ENCODE measurements around the gene ADAMTS14.
A peak's percentile ranks its signal among the peaks of the same experiment; 100 is the strongest.

ADAMTS14 gene

DNA sequence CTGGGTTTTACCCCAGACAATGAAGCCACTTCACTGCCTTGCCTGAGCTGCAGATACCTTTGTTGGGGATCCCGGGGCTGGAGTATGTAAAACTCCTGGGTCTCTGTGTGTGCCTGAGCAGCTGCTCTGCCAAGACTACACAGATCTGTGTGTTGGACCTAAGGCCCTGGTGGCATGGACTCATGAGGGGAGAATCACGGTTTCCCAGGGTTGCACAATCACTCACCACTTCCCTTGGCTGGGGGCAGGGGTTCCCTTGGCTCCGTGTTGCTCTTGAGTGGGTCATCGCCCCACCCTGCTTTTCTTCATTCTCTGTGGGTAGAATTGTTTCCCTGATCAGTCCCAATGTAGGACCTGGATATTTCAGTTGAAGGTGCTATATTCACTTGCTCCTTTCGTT lies 126.8 kb downstream of the ADAMTS14 start:
- ATAC-seq (ENCODE audit: low read depth), result no peak
- peaks cover 4% of the 10 kb centered on the region for H3K4me1 ChIP-seq (ENCODE audit: insufficient read depth, poor library complexity, severe bottlenecking)
- H3K27me3 ChIP-seq (ENCODE audit: insufficient read depth, poor library complexity, severe bottlenecking), result no peaks in the 10 kb centered on the region
- TF ChIP-seq CTCF (IDR thresholded peaks at IDR 0.05; ENCODE audit: poor library complexity, severe bottlenecking), result no peak
- no peaks in the 10 kb centered on the region for H3K9me3 ChIP-seq (ENCODE audit: severe bottlenecking)
- no peak overlapping the region for H3K27ac ChIP-seq (ENCODE audit: poor library complexity, severe bottlenecking)
- no peak overlapping the region for H3K4me3 ChIP-seq (ENCODE audit: severe bottlenecking)
- no peaks in the 10 kb centered on the region for H3K36me3 ChIP-seq (ENCODE audit: low read depth)
- no peak for DNase-seq (ENCODE audit: low spot score)

- no peak for TF ChIP-seq CTCF (IDR thresholded peaks at IDR 0.05; ENCODE audit: poor library complexity, severe bottlenecking)
- Histone ChIP-seq H3K36me3 (ENCODE audit: low read depth) (no peaks in the 10 kb centered on the region), H3K9me3 (ENCODE audit: severe bottlenecking) (no peaks in the 10 kb centered on the region), H3K27ac (ENCODE audit: poor library complexity, severe bottlenecking) (no peak overlapping the region), H3K4me3 (ENCODE audit: severe bottlenecking) (no peak overlapping the region), H3K27me3 (ENCODE audit: insufficient read depth, poor library complexity, severe bottlenecking) (no peaks in the 10 kb centered on the region), H3K4me1 (ENCODE audit: insufficient read depth, poor library complexity, severe bottlenecking) (peaks cover 13% of the 10 kb centered on the region)
- ATAC-seq (ENCODE audit: low read depth) (no peak), DNase-seq (ENCODE audit: low spot score) (no peak)
These were observed 129.5 kb downstream of the ADAMTS14 start for GRCh38 chr10:70801854-70802253.

DNA sequence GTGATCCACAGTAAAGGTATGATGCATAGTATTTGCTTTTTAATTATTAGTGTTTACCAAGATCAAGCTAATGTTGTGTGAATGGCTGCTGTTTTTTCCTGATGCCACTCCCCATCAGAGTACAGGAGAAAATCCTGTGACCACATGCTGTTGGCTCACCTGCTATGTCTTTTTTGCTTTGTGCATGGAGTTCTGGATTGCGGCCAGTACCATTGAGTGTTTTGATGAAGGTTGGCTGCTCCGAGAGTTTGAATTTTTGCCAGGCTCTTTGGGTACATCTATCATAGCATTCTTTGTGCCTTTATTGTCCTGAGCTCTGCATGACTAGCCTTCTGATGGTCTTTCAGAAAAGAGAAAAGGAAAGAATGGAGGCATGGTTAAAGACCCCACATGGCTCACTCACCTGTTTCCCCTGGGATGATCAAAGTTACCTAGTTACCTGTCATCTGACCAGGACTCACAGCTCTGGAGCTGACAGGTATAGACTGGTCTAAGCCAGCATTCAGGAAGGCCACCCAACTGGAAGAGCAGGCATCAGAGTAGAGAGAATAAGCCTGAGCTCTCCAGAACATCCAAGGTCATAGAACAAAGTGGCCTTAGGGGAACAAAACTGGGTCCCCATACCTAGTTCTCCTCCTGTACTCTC lies 131.6 kb downstream of the ADAMTS14 start:
- Histone ChIP-seq H3K9me3 (ENCODE audit: severe bottlenecking) (no peaks in the 10 kb centered on the region), H3K4me3 (ENCODE audit: severe bottlenecking) (no peak overlapping the region), H3K4me1 (ENCODE audit: insufficient read depth, poor library complexity, severe bottlenecking) (peaks cover 13% of the 10 kb centered on the region), H3K27me3 (ENCODE audit: insufficient read depth, poor library complexity, severe bottlenecking) (no peaks in the 10 kb centered on the region), H3K36me3 (ENCODE audit: low read depth) (no peaks in the 10 kb centered on the region), H3K27ac (ENCODE audit: poor library complexity, severe bottlenecking) (peak overlapping the region; percentile 8)
- DNase-seq (ENCODE audit: low spot score) (no peak), ATAC-seq (ENCODE audit: low read depth) (peak; percentile 33; the same call in 1 of the 3 replicates)
- TF ChIP-seq CTCF (IDR thresholded peaks at IDR 0.05; ENCODE audit: poor library complexity, severe bottlenecking), result no peak

DNA sequence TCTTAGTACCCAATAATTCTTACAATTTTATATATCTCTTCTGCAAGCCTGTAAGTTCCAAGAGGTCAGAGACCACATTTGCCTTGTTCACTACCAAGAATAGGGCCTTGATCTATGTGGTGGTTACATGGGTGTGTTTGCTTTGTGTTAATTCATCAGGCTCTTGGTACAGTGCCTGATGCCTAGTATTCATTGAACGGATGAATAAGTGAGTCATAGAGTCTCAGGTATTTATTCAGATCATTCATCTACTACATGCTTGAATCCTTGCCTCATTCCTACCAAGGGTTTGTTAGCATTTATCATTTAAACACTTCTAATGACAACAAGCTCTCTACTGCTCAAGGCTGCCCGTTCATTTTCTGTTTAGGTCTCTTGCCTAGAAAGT lies 132.1 kb downstream of the ADAMTS14 start:
- Histone ChIP-seq H3K36me3 (ENCODE audit: low read depth) (no peaks in the 10 kb centered on the region), H3K27me3 (ENCODE audit: insufficient read depth, poor library complexity, severe bottlenecking) (no peaks in the 10 kb centered on the region), H3K4me3 (ENCODE audit: severe bottlenecking) (no peak overlapping the region), H3K27ac (ENCODE audit: poor library complexity, severe bottlenecking) (peak overlapping the region; percentile 8), H3K9me3 (ENCODE audit: severe bottlenecking) (no peaks in the 10 kb centered on the region), H3K4me1 (ENCODE audit: insufficient read depth, poor library complexity, severe bottlenecking) (peaks cover 13% of the 10 kb centered on the region)
- DNase-seq (ENCODE audit: low spot score), result no peak
- ATAC-seq (ENCODE audit: low read depth), result peak; percentile 87
- TF ChIP-seq CTCF (IDR thresholded peaks at IDR 0.05; ENCODE audit: poor library complexity, severe bottlenecking), result no peak

GRCh38 chr10:70805619-70806215 lies 133.4 kb downstream of the ADAMTS14 start:
- no peak for TF ChIP-seq CTCF (IDR thresholded peaks at IDR 0.05; ENCODE audit: poor library complexity, severe bottlenecking)
- Histone ChIP-seq H3K9me3 (ENCODE audit: severe bottlenecking) (no peaks in the 10 kb centered on the region), H3K27me3 (ENCODE audit: insufficient read depth, poor library complexity, severe bottlenecking) (no peaks in the 10 kb centered on the region), H3K36me3 (ENCODE audit: low read depth) (no peaks in the 10 kb centered on the region), H3K4me3 (ENCODE audit: severe bottlenecking) (no peak overlapping the region), H3K27ac (ENCODE audit: poor library complexity, severe bottlenecking) (no peak overlapping the region), H3K4me1 (ENCODE audit: insufficient read depth, poor library complexity, severe bottlenecking) (peaks cover 13% of the 10 kb centered on the region)
- ATAC-seq (ENCODE audit: low read depth) (no peak), DNase-seq (ENCODE audit: low spot score) (no peak)

Measured in RWPE2 (cell line).